Left colon (tissue), 2 donors: ENCODE results near the gene CST7. TPM values are rescaled to one million over a fixed set of nuclear protein-coding genes. Genes with fewer than 3 reads are reported as not detected.

Source experiments
- ATAC-seq: fragments of 200-7000 bp; cut with Tn5 transposase; one replicate; pipeline ENCODE4 v1.9.1; 2020; ENCODE audit warnings: mild to moderate bottlenecking, moderate library complexity
- DNase-seq, 2 donors: peaks; one replicate each; pipeline ENCODE4 v3.0.0-alpha.2; 2020
- intact Hi-C, 2 donors: fragments of 100-400 bp; cut with DNase I in 1 of 2; cut with micrococcal nuclease in 1 of 2; formaldehyde crosslinking; loops; one replicate each; pipeline versions ENCODE4 v1.11.2 to v1.14.0; 2022; cut with DNase I, micrococcal nuclease
- total RNA-seq, 2 donors: library from RNA; stranded (reverse); fragmentation: NEBNext Ultra II Directional; extraction: Animal tissue kit (Norgen Biotek cat#: 25700); gene quantifications; one replicate each; pipeline ENCODE4 v1.2.1, GENCODE V29; 2021
- donor health status: DM: no; HTN: no; CAD: no.
- donor health status: DM: yes; HTN: yes; CAD: no.

The CST7 gene
- total RNA-seq, 2 donors from 2014 or later = 0.85 to 1.8 TPM

GRCh38 chr20:24959591-24960301 is 10.7 kb downstream of the CST7 start:
- DNase-seq (no peak), ATAC-seq (no peak)
- intact Hi-C loops = no loop called here

GRCh38 chr20:24960302-24960801 is 11.3 kb downstream of the CST7 start:
- DNase-seq = no peak
- intact Hi-C loops = no loop called here
- ATAC-seq = no peak

GRCh38 chr20:24960861-24961260 is 11.8 kb downstream of the CST7 start:
- DNase-seq (no peak), ATAC-seq (no peak)
- intact Hi-C loops = no loop called here

- ATAC-seq (no peak), DNase-seq (no peak)
- intact Hi-C loops = no loop called here
Observed at GRCh38 chr20:24961384-24962181, 12.5 kb downstream of the CST7 start.

GRCh38 chr20:24962182-24962492 is 13.1 kb downstream of the CST7 start:
- DNase-seq (no peak), ATAC-seq (no peak)
- intact Hi-C loops = no loop called here

GRCh38 chr20:24962510-24962909 is 13.4 kb downstream of the CST7 start:
- intact Hi-C loops = no loop called here
- ATAC-seq = no peak
- no peak for DNase-seq

- intact Hi-C loops = no loop called here
- no peak for ATAC-seq
- DNase-seq = no peak
Observed at GRCh38 chr20:24963672-24964505, 14.8 kb downstream of the CST7 start.

- DNase-seq (no peak), ATAC-seq (no peak)
- intact Hi-C loops = no loop called here
Observed at GRCh38 chr20:24964506-24964840, 15.4 kb downstream of the CST7 start.

- intact Hi-C loops = no loop called here
- ATAC-seq (no peak), DNase-seq (no peak)
Observed at GRCh38 chr20:24965065-24965919, 16.2 kb downstream of the CST7 start.

- ATAC-seq (no peak), DNase-seq (no peak)
- intact Hi-C loops = no loop called here
Observed at GRCh38 chr20:24966317-24967012, 17.4 kb downstream of the CST7 start.

- intact Hi-C loops = no loop called here
- DNase-seq = peak in 1 of 2 donors; percentile 21
- ATAC-seq = peak; percentile 85
Observed at GRCh38 chr20:24968278-24968800, 19.3 kb downstream of the CST7 start.

GRCh38 chr20:24969186-24970029 is 20.3 kb downstream of the CST7 start:
- ATAC-seq = peak; percentile 50
- DNase-seq = peak in 1 of 2 donors; percentile 18
- intact Hi-C loops = no loop called here

GRCh38 chr20:24970030-24970553 is 21.0 kb downstream of the CST7 start:
- intact Hi-C loops = no loop called here
- DNase-seq = no peak
- no peak for ATAC-seq

- DNase-seq (no peak), ATAC-seq (no peak)
- intact Hi-C loops = no loop called here
Observed at GRCh38 chr20:24970754-24971153, 21.7 kb downstream of the CST7 start.

GRCh38 chr20:24971376-24972101 is 22.5 kb downstream of the CST7 start:
- ATAC-seq (no peak), DNase-seq (no peak)

GRCh38 chr20:24972341-24972740 is 23.3 kb downstream of the CST7 start:
- intact Hi-C loops = no loop called here
- no peak for ATAC-seq
- no peak for DNase-seq

More at GRCh38 chr20:24971376-24972101, 22.5 kb downstream of the CST7 start:
- intact Hi-C loops = no loop called here
